ENCODE measurements around the gene DDX41.

Gene DDX41

DNA sequence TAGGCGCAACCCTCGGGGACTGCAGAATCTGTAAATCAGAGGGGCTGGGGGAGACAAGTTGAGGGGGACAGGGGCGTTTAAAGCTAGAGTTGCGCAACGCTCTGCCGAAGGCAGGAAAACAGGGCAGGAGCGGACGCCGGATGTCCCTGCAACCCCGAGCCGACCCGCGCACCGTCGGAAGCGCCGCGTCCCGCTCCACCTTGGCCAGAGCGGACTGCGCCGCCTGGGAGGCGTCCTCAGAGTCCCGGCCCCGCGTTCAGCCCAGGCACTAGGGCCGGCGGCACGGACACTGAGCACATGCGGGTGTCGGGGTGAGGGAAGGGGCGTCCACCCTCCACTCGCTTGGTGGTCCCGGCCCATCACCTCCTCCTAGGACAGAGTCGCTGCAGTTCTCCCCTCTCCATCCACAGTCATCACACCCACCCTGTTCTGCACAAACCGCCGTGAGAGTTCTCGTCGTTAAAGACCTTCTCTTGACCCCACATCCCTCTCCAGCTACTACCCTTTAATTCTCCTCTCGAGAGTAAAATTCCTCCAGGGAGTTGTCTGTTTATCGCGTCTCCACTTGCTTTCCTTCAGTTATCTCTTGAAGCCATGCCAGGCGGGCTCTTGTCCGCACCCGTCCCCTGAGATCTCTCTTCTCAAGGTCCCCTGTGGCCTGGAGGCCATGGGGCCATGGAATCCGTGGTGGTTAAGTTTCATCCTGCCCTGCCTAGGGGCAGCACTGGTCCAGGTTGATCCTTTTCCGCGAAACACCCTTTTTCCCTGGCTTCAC lies 18.6 kb downstream of the DDX41 start:
- Histone ChIP-seq H3K9ac (ENCODE audit: low read length) (peak overlapping the region; percentile 44), H2AFZ (ENCODE audit: low read length) (no peak overlapping the region), H3K36me3 (ENCODE audit: insufficient read depth, low read length) (peaks cover 8% of the 10 kb centered on the region; the same call in 1 of the 2 replicates), H3K27ac (ENCODE audit: low read depth, low read length, poor library complexity, severe bottlenecking) (no peak overlapping the region), H4K20me1 (ENCODE audit: insufficient read depth, low read length) (no peaks in the 10 kb centered on the region), H3F3A (ENCODE audit: insufficient read depth, low read length) (peaks cover 7% of the 10 kb centered on the region; the same call in 1 of the 2 replicates), H3K4me2 (ENCODE audit: low read length) (peak overlapping the region; percentile 71), H3K27me3 (ENCODE audit: insufficient read depth, low read length) (no peaks in the 10 kb centered on the region), H3K79me2 (ENCODE audit: insufficient read depth, low read length) (no peaks in the 10 kb centered on the region), H3K4me1 (ENCODE audit: insufficient read depth, low read length, severe bottlenecking) (peaks cover 56% of the 10 kb centered on the region), H3K9me2 (ENCODE audit: low read depth, low read length) (no peaks in the 10 kb centered on the region), H3K9me3 (ENCODE audit: low read length) (no peaks in the 10 kb centered on the region), H3K4me3 (ENCODE audit: low read depth, low read length, poor library complexity, severe bottlenecking) (peak overlapping the region; percentile 80)
- TF ChIP-seq EZH2 (IDR thresholded peaks at IDR 0.05; ENCODE audit: borderline replicate concordance, low read length) = no peak
- TF ChIP-seq, protein P1, sequence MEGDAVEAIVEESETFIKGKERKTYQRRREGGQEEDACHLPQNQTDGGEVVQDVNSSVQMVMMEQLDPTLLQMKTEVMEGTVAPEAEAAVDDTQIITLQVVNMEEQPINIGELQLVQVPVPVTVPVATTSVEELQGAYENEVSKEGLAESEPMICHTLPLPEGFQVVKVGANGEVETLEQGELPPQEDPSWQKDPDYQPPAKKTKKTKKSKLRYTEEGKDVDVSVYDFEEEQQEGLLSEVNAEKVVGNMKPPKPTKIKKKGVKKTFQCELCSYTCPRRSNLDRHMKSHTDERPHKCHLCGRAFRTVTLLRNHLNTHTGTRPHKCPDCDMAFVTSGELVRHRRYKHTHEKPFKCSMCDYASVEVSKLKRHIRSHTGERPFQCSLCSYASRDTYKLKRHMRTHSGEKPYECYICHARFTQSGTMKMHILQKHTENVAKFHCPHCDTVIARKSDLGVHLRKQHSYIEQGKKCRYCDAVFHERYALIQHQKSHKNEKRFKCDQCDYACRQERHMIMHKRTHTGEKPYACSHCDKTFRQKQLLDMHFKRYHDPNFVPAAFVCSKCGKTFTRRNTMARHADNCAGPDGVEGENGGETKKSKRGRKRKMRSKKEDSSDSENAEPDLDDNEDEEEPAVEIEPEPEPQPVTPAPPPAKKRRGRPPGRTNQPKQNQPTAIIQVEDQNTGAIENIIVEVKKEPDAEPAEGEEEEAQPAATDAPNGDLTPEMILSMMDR (IDR thresholded peaks at IDR 0.05; ENCODE audit: low read length) = no peak

DNA sequence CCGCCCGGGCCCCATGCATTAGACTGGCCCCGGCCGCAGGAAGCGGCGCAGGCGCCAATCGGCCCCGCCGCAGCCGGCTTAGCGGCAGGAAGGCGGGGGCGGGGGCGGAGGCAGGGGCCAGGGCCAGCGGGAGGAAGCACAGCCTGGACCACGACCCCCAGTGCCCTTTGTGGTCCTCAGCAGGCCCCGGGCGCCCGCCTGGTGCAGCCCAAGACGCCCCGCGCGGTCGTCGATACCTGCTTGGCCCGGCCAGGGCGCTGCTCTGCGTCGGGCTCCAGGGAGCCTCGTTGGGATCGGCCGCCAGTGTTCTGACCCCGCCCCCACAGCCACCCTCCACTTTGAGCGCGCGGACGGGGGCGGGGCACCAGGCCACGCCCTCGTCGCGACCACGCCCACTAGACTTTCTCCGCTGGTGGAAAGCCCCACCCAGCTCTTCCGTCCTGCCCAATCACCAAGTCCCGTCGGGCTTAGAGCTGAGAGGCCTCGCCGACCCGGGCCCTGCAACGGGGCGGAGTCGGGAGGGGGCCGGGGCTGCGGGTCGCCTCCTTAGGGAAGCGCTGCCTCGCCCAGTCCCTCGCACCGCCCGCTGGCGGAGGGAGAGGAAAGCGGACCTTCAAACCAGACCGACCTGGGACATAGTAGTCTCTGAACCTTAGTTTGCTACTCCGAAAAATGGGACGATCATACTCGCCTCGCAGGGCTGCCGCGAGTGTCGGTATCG lies 19.3 kb downstream of the DDX41 start, which contains the start of gene PDLIM7:
PDLIM7 (minus strand) TSS at position 313 of the 721 bp plus-strand sequence. CDS start 1,092 bp downstream, outside the sequence.
- TF ChIP-seq, protein P1 (IDR thresholded peaks at IDR 0.05; ENCODE audit: low read length) = no peak
- no peak for TF ChIP-seq EZH2 (IDR thresholded peaks at IDR 0.05; ENCODE audit: borderline replicate concordance, low read length)
- Histone ChIP-seq H3K79me2 (ENCODE audit: insufficient read depth, low read length) (no peaks in the 10 kb centered on the region), H3K27ac (ENCODE audit: low read depth, low read length, poor library complexity, severe bottlenecking) (peak within 1 kb of the TSS; percentile 80), H3K36me3 (ENCODE audit: insufficient read depth, low read length) (peaks cover under 1% of the 10 kb centered on the region; the same call in 1 of the 2 replicates), H3K9ac (ENCODE audit: low read length) (peak within 1 kb of the TSS; percentile 81), H3K9me2 (ENCODE audit: low read depth, low read length) (no peaks in the 10 kb centered on the region), H3K4me2 (ENCODE audit: low read length) (peak within 1 kb of the TSS; percentile 71), H3K4me1 (ENCODE audit: insufficient read depth, low read length, severe bottlenecking) (peaks cover 49% of the 10 kb centered on the region), H4K20me1 (ENCODE audit: insufficient read depth, low read length) (no peaks in the 10 kb centered on the region), H3K9me3 (ENCODE audit: low read length) (no peaks in the 10 kb centered on the region), H3F3A (ENCODE audit: insufficient read depth, low read length) (peaks cover 7% of the 10 kb centered on the region; the same call in 1 of the 2 replicates), H3K4me3 (ENCODE audit: low read depth, low read length, poor library complexity, severe bottlenecking) (peak within 1 kb of the TSS; percentile 80), H2AFZ (ENCODE audit: low read length) (no peak within 1 kb of the TSS), H3K27me3 (ENCODE audit: insufficient read depth, low read length) (no peaks in the 10 kb centered on the region)

DNA sequence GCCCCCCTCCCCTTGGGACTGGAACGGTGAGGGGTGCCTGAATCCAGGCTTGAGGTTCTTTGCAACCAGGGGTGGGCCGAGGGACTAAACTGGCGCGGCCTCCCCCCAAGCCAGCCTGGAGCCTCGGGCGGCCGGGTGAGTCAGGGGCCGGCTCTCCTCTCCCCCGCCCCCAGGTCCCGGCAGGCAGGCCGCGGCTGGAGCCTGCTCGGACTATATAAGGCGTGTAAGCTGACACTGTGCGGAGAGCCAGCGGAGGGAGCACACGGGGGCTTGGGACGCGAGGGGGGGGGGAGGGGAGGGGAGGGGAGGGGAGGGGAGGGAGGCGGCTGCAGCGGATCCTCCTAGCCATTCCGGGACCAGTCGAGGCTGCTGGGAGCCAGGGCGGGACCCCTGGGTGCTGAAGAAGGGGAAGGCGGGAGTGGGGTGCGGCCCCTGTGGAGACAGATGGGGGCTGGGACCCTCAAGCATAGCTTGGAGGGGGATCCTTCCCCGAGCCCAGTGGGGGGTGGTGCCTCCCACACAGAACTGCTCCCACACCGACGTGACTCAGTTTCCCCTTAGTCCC lies 20.0 kb downstream of the DDX41 start:
- H3K4me2 ChIP-seq (ENCODE audit: low read length) = peak overlapping the region; percentile 71
- H3K4me3 ChIP-seq (ENCODE audit: low read depth, low read length, poor library complexity, severe bottlenecking) = peak overlapping the region; percentile 80
- H4K20me1 ChIP-seq (ENCODE audit: insufficient read depth, low read length) = no peaks in the 10 kb centered on the region
- H3K27ac ChIP-seq (ENCODE audit: low read depth, low read length, poor library complexity, severe bottlenecking) = peak overlapping the region; percentile 80
- no peaks in the 10 kb centered on the region for H3K9me2 ChIP-seq (ENCODE audit: low read depth, low read length)
- H3K27me3 ChIP-seq (ENCODE audit: insufficient read depth, low read length) = no peaks in the 10 kb centered on the region
- H2AFZ ChIP-seq (ENCODE audit: low read length) = no peak overlapping the region
- H3K36me3 ChIP-seq (ENCODE audit: insufficient read depth, low read length) = no peaks in the 10 kb centered on the region
- TF ChIP-seq, protein P1 (IDR thresholded peaks at IDR 0.05; ENCODE audit: low read length) = no peak
- no peak for TF ChIP-seq EZH2 (IDR thresholded peaks at IDR 0.05; ENCODE audit: borderline replicate concordance, low read length)
- H3K9ac ChIP-seq (ENCODE audit: low read length) = peak overlapping the region; percentile 81
- no peaks in the 10 kb centered on the region for H3K79me2 ChIP-seq (ENCODE audit: insufficient read depth, low read length)
- no peaks in the 10 kb centered on the region for H3K9me3 ChIP-seq (ENCODE audit: low read length)
- peaks cover 42% of the 10 kb centered on the region for H3K4me1 ChIP-seq (ENCODE audit: insufficient read depth, low read length, severe bottlenecking)
- peaks cover 3% of the 10 kb centered on the region; the same call in 1 of the 2 replicates for H3F3A ChIP-seq (ENCODE audit: insufficient read depth, low read length)

All from OCI-LY1 (cell line).